NCI-H2107 (cell line): ENCODE results near the gene PNKP.
A peak's percentile ranks its signal among the peaks of the same experiment; 100 is the strongest.

Source experiments
- DNase-seq: peaks from one replicate; lab custom pipeline; 2025; lab: John Stamatoyannopoulos, UW

The PNKP gene

DNA sequence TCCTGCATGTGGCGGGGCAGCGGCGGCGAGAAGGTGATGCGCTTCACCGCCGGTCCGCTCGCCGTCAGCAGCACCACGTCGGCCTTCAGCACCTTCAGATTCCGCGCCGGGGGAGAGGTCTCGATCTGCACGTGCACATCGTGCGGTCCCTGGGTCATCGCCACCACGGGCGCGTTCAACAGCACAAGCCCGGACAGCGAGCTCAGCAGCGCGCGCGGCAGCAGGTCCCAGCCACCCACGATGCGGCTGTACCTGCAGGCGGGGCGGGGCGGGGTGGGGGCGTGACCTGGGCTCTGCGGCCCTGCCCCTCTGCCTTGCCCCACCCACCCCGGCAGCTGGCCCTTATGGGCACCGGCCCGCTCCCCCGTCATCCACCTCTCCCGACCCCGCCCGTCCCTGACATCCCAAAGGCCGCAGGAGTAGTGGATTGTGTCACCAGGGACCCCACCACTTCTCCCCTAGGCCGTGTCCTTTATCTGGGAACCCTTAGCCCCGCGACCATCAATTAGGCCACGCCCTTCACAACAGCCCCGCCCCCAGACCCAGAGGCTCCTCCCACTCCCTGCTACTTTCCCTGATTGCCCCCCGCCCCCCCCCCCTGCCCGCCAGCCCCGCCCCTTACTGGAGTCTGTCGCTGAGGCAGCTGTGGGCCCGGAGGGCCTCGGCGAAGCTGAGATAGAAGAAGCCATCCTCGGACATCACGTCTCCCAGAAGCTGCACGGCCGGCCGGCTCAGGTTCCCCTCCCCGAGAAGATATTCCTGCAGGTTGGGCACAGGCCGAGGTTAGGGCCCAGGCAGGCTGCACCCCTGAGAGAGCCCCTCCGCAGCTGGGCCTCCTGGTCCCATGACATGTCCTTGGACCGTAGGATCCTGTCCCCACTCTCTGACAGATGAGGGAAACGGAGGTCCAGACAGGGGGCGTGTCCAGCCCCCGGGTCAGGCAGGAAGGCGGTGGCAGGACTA lies 23.3 kb upstream of the PNKP start:
- no peak for DNase-seq

DNA sequence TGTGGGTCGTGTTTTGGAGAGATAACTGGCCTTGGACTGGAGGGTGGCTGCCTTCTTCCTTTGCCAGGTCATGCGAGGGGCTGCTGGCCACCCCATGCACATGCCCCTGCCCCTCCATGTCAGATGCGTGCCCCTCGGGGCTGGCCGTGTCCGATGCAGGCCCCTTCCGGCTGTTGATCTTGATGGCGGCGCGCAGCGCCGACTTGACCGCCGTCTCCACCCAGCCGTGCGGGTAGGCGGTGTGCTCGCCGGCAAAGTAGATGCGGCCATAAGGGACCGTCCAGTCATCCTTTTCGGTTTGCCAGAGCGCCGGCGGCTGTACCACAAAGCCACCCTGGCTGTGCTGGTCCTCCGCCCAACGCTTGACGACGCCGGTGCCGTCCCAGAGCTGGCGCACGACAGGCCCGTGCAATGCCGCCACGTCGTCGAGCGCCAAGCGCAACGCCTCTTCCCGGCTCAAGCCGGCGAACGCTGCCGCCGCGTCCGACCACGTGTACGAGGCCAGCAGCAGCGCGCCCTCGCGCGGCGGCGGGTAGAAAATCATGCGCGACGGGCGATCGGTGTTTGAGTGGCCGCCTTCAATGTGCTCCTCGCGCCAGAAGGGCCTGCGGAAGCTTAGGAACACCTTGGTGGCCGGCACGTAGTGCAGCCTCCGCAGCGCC lies 22.4 kb upstream of the PNKP start:
- no peak for DNase-seq

DNA sequence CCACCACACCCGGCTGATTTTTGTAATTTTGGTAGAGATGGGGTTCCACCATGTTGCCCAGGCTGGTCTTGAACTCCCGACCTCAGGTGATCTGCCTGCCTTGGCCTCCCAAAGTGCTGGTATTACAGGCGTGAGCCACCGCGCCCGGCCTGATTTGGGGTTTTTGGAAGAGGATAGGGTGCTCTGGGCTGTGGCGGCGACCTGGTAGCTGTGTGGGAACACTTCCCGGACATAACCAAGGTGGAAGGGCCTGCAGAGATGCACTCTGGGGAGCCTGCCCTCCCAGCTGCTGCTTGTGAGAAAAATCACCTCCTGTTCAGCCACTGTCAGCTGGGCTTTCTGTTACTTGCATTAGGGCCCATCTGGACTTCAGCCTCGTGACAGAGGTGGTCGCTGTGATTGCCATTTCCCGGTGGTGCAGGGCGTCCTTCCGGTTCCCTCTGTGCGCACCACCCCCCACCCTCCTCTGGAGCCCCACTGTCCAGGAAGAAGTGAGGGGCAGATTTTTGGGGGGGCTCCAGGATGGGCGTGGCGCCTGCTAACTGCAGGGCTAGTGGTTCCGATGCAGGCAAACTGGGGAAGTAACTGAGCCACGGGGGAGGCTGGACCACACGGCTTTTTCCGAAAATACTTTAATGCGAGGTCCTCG lies 21.8 kb upstream of the PNKP start:
- DNase-seq, result no peak

DNA sequence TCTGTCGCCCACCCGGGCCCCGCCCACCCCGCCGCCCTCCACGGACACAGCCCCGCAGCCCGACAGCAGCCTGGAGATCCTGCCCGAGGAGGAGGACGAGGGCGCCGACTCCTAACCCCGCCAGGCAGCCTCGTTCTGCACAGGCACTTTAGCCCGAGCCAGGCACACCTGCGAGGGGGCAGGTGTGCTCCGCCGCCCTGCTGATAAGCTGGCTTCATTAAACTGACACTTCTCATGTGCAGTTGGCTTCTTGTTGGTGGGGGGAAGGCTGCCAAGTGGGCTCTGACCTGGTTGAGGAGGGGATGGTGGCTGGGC lies 21.1 kb upstream of the PNKP start:
- DNase-seq, result peak; percentile 57

DNA sequence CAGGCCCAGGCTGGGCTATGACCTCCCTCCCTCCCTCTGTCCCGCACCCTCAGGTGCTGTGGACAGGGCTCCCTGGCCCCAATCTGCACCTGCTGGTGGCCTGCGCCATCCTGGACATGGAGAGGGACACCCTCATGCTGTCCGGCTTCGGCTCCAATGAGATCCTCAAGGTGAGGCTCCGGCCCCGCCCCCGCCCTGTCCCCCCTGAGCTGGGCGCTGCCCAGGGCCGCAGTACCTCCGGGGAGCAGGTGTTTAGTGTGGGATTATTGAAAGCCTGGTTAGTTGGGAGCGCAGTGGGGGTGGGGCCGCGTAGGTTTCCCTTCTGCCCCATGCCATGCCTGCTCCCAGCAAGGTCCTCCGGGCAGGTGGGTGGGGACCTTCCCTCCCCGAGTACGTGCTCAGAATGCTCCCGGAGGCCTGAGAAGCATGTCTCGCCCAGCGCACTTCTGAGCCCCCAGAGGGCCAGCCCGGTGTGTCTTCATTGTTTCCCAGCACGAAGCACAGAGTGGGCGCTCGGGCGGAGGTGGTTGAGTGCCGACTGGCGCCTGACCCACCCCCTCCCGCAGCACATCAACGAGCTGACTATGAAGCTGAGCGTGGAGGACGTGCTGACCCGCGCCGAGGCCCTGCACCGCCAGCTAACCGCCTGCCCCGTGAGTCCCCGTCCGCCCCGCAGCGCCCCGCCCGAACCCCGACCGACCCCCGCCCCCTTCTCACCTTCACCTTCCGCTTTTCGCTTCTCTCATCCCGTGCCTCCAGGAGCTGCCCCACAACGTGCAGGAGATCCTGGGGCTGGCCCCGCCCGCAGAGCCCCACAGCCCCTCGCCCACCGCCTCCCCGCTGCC lies 20.5 kb upstream of the PNKP start:
- peak; percentile 65 for DNase-seq

DNA sequence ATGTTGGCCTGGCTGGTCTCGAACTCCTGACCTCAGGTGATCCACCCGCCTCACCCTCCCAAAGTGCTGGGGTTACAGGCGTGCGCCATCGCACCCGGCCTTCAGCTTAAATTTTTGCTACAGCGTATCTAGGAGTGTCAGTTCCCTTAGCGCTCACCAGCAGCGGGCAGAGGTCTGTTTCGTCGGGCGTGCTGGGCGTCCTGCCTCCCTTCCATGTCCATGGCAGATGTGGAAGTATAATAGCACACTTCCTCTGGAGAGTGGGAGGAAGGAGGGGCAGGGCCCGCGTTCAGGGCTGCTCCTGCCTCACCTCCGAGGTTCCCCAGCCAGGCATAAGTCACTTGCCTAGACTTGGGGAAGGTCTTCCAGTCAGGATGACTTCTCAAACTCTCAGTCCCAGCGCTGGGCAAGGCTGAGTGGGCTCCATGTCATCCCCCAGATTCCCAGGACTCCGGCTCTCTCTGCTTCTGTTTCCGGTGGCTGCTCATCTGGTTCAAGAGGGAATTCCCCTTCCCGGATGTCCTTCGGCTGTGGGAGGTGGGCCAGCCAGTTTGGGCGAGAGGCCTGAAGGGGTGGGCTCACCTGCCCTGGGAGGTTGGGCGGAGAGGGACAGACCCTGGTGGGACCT lies 19.8 kb upstream of the PNKP start:
- no peak for DNase-seq

DNA sequence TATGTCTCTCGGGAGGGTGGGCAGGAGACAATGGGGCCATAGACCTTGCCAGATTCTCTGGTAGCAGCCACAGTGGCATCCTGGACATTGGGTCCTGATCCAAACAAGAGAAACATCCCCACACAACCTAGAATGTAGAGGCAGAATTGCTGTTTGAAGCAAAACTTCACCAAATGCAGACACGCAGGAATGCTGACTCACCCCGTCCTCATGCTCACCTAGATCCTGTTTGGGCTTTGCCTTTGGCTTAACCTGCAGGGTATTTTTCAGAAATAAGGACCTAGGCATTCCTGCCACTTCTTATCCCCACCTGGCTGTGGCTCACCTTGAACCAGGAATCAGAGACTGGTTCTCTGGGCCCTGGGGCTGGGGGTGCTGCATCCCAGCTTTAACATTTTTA lies 17.4 kb upstream of the PNKP start:
- DNase-seq, result no peak

DNA sequence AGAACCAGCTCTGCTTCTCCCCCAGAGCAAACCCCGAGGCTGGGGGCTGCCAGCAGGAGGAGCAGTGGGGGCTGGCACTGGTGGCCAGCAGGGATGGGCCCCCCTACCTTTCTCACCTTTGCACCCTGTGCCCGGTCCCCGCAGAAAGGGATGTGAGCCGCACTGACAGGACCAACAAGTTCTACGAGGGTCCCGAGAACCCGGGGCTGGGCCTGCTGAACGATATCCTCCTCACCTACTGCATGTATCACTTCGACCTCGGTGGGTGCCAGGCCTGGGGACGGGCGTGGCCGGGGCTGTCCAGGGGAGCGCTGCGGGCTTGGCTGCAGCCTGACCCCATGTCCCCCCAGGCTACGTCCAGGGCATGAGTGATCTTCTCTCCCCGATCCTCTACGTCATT lies 16.7 kb upstream of the PNKP start:
- DNase-seq, result no peak

DNA sequence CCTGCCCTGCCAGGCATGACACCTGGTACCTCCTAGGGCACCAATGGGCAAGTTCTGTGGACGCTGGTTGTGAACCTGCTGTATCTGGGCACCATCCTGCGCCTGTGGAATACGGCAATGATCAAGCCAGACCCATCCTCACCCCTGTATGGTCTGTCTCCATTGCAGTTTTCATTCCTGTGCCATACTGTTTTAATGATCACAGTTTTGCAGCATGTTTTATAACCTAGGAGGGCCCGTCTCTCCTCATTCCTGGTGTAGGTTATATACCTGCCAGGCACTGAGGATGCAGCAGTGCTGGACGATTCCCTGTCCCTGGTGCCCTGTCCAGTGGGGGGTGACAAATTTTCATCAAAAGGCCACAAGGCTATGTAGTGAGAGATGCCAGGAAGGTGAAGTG lies 15.7 kb upstream of the PNKP start:
- DNase-seq, result no peak

DNA sequence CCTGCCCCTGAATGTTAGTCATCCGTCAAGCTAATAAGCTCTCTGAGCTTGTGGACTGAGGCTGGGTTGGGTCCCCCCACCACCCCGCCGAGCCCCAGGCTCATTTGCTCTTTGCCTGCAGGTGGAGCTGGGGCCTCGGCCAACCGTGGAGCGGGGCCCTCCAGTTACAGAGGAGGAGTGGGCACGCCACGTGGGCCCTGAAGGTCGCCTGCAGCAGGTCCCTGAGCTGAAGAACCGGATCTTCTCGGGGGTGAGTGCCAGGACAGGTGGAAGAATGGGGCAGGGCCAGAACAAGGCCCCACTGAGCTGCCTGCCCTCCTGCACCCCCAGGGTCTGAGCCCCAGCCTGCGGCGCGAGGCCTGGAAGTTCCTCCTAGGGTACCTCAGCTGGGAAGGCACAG lies 15.3 kb upstream of the PNKP start:
- DNase-seq, result no peak

DNA sequence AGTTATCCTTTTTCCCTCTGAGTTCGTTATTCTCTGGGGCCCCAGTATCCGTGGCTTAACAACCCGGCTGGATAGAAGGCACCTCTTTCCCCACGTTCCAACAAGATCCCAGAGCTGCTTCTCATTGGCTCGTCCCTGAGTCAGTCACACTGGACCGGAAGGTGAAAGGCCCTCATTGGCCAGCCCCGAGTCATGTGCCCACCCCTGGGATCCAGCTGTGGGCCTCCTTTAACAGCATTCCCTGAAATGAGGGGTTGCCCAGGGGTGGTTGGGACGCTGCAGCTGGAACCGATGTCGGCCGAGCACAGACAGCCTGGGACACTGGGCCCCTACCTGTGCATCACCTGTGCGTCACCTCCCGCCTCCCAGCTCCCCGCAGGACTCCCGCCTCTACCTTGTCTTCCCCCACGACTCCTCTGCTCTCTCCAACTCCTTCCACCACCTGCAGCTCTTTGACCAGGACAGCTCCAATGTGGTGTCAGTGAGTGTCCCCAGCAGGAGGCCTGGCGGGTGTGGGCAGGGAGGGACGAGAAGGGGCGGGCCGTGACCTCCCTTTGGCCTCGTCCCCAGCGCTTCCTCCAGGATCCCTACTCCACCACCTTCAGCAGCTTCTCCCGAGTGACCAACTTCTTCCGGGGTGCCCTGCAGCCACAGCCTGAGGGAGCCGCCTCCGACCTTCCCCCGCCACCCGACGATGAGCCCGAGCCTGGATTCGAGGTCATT lies 14.5 kb upstream of the PNKP start:
- DNase-seq, result no peak

DNA sequence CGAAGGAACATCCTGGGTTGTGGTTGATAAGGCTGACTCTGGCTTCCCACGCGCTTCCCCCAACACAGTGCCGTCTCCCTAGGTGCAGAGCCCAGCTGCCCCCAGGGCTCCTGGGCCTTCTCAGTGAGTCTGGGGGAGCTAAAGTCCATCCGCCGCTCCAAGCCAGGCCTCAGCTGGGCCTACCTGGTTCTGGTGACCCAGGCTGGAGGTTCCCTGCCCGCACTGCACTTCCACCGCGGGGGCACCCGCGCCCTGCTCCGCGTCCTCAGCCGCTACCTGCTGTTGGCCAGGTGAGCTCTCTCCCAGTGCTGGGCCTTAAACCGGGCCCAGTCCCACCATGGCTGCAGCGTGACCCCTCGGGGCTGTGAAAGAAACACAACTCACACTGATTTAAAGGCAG lies 13.8 kb upstream of the PNKP start:
- no peak for DNase-seq

DNA sequence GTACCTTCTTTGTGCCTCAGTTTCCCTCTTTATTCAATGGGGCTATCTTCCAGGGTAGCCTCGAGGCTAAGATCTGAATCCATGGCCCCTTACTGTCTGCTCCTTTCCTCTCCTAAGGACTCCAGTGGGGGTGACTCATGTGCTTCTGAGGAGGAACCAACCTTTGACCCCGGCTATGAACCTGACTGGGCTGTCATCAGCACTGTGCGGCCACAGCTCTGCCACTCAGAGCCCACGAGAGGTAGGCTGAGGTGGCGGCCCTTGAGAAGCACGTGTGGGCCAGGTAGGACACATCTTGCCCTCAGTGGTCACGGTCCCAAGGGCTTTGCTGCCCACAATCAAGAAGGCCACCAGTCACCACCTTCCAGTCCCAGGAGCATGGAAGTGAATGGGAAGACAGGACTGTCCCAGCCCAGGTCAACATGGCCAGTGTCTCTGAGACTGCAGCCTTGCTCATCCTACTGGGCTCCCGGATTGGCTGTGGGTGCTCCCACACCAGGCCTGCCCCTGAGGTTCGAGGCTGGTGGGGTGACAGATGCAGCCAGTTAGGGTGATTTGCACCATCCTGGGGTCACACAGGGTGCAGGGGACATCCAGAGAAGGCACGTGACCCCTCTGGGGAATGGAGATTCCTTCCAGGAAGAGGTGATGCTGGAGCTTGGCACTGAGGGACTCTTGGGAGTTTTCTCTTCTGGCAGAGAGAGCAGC lies 12.9 kb upstream of the PNKP start:
- no peak for DNase-seq

DNA sequence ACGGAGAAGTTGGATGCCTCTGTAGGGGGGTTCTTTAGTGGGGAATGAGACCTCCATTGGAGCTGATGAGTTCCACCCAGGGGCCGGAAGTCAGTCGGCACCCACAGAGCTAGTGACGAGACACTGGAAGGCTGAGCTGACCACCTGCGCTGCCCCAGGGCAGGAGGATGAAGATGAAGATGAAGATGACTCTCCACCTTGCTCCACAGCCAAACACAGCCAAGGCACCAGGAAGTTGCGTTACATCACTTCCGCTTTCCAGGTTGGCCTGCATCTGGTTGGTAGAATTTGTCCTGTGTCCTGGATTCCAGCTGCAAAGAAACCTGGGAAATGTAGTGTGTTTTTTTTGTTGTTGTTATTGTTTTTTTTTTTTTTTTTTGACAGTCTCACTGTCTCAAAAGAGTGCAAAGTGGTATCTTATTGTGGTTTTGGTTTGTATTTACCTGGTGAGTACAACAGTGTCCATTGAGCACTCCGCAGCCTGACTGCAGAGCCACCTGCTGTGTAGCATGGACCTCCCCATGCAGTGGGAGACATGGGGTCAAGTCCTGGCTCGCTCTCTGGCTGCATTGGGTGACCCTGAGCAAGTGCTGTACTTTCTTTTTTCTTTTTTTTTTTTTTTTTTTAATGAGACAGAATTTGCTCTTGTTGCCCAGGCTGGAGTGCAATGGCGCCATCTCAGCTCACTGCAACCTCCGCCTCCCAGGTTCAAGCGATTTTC lies 12.0 kb upstream of the PNKP start:
- DNase-seq, result no peak

DNA sequence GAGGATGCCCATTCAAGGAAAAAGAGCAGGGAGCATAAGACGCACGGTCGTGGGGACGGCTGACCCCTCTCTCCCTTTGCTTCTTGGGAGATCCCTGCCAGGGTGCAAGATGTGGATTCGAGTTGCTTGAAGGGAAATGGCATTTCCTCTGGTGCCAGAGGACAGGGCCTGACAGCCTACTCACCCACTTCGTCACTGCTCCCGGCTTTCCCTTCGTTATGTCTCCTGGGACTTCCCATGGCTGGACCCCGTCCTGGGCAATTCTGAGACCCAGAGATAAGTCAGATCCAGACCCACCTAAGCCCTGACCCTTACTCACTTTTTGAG lies 11.3 kb upstream of the PNKP start:
- DNase-seq, result no peak

DNA sequence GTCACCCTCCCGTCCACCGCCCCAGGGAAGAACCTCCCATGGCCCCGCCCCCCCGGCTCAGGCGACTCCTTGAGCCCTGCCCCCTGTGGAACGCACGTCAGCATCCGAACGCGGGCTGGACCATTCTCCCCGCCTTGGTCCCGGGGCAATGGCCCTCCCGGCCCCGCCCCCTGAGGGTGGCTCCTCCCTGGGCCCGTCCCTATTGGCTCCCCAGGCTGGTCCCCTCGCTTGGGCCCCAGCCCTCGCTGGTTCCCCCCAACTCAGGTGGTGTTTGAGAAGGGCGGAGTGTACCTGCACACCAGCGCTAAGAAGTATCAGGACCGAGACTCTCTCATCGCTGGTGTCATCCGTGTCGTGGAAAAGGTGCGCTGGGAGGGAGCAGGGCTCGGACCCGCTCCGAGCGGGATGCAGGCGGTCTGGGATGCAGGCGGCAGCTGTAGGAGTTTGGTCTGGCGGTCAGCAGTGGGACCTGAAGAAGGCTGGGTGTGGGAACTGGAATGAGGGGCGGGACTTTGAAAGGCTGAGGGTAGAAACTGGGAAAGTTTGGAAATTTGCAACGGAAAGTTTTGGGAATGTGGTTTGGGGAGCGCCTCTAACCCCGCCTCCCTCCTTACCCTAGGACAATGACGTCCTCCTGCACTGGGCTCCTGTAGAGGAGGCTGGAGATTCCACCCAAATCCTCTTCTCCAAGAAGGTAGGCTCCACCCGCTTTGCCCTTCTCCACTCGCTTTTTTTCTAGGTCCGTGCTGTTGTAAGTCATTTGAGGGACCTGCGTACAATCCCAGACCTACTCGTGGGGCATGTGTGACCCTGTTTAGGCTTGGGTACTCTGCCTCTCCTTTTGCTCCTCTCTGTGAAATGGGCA lies 10.7 kb upstream of the PNKP start:
- DNase-seq, result peak; percentile 90

DNA sequence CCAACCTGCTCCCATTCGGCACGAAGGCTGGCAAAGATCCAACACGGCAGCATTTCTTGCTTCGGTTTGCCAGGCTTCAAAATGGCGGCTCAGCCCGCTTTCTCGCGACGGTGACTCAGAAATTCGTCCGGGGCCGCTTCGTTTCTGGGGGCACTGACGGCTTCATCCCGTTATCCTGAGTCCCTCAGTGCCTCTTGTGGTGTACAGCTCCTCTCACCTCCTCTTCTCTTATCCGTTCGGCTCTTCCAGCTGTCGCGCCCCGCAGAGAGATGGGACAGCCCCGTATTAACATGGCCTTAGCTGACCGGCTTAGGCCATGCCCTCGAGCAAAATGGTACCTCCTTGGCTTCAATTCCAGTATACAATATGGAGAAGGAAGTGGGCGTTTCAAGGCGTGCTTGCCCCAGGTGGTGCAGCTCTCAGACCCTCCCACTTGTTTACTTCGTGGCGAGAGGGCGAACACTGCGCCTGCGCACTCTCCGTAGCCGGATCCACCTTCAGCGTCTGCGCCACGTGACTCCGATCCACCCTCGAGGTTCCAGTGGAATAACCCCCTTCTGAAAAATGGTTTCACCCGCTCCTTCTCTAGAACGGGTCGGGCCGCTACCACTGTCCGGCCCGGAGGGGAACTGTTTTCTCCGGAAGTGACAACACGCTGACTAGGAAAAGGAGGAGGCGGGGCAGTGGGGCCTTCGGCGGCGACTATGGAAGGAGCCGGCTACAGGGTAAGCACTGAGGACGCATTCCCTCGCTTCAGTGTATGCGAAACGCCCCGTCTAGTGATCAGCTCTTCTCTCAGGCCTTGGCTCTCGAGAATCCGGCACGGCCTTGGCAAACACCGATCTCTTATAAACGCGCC lies 9.9 kb upstream of the PNKP start, which contains the start of the genes AKT1S1 and TBC1D17:
Gene AKT1S1, minus strand, starts transcription at position 336 of the 859 bp plus-strand sequence. CDS start 4,060 bp downstream, outside the sequence.
Gene TBC1D17, plus strand, starts transcription at position 683 of the 859 bp plus-strand sequence. Its CDS starts 22 bp downstream, at position 705.
- DNase-seq, result peak; percentile 98
